CD4-positive, alpha-beta T cell treated with Interferon alpha-2 for 1 hour (primary cell): ENCODE measurements around the gene C16orf74.

Experiments
- DNase-seq, 2 donors: peaks; one replicate each; pipeline ENCODE4 v3.0.0-alpha.2; 2020 to 2022

C16orf74 gene

DNA sequence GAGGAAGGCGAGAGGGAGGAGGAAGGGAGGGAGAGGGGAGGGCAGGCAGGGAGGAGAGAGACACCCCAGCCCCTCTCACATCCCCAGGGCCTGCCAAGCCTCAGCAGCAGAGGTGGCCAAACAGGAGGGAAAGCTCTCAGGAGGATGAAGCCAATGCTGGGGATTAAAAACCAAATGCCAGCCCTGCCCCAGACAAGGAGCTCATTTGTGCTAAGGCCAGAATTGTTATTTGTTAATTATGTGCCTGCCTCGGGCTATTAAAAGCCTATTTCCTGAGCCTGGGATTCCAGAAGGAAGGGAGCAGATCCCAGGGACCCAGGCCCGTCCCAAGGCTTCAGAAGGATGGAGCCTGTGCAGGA, 34.2 kb downstream of the C16orf74 start:
- no peak for DNase-seq

DNA sequence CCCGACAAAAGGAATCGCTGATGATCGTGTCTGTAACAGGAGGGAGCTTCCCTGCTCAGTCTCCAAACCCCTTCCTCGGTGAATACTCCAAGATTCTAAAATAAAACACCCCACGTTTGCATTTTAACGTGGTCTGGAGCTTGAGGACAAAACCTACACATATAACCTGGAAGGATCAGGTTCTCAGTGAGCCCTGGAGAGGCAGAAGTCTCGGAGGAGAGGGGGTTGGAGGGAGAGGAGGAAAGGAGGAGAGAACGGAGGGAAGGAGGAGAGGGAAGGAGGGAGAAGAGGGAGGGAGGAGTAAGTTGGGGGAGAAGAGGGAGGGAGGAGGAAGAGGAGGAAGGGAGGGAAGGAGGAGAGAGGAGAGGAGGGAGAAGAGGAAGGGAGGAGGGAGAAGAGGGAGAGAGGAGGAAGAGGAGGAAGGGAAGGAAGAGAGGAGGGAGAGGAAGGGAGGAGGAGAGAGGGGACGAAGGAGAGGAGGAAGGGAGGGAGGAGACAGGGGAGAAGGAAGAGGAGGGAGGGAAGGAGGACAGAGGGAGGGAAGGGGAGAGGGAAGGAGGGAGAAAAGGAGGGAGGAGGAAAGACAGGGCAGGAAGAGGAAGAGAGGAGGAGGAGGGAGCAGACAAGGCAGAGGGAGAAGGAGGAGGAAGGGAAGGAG, 34.7 kb downstream of the C16orf74 start:
- no peak for DNase-seq

DNA sequence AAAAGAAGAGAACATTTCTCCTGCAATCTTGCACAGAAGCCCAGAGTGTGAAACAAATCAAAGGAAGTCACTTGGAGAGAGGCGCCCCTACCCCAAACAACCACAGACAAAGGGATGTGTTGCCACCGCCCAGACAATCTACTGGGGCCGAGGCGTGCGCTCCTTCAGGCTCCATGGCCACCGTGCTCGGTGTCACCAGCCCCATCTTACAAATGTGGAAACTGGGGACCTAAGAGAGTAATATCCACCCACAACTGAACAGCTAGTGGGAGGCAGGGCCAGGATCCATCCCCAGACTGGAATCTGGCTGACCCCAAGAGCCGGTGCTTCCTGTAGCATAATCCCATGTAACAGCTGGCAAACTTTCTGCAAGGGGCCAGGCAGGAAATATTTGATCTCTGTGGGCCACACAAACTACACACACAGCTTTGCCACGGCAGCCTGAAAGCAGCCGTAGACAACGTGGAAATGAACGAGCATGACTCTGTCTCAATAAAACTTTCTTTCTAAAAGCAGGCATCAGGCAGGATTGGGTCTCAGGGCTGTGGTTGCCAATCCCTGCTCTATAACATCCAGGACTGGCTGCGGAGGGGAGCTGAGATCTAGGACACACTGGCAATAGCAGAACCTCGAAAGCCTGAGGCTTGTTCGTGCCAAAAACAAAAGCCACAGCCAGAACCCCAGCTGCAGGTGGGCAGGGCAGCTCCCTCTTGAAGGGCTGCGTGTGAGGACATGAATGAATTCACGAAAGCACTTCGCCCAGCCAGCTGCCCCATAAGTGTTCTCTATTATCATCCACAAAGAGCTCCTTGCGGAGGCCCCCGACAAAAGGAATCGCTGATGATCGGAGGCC, 35.5 kb downstream of the C16orf74 start:
- no peak for DNase-seq

DNA sequence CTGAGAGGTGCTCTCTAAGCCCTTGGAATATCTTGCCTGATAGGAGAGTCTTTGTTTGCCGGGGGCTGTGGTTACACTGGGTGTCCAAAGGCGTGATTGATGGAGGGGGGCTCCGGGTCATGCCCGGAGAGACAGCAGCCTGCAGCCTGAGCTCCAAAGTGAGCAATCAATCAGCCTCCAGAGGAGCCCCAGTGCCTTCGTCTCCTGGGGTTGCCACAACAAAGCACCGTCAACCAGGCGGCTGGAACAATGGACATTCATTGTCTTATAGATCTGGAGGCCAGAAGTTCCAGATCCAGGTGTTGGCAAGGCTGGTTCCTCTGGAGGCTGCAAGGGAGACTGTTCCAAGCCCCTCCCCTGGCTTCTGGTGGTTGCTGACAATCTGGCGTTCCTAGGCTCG, 38.1 kb downstream of the C16orf74 start:
- no peak for DNase-seq

DNA sequence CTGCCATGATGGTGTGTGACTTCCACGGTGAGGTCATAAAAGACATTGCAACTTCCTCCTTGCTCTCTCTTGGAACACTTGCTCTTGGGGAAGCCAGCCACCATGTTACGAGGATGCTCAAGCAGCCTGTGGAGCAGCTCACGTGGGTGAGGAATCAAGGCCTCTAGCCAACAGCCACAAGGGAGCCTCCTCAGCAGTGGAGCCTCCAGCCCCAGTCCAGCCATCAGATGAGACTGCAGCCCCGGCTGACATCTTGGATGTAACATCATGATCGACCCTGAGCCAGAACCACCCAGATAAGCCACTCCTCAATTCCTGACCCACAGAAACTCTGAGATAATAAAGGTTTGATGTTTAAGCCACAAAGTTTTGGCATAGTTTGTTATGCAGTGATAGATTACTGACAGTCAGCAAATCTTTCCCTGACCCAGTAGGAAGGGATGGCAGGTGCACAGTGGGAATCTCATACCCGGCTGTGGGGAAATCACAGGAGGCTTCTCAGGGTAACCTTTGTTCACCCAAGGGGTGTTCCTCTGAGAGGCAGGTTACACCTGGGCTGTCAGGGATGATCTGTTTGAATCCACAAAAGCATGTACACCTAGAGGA, 38.8 kb downstream of the C16orf74 start:
- DNase-seq = no peak

DNA sequence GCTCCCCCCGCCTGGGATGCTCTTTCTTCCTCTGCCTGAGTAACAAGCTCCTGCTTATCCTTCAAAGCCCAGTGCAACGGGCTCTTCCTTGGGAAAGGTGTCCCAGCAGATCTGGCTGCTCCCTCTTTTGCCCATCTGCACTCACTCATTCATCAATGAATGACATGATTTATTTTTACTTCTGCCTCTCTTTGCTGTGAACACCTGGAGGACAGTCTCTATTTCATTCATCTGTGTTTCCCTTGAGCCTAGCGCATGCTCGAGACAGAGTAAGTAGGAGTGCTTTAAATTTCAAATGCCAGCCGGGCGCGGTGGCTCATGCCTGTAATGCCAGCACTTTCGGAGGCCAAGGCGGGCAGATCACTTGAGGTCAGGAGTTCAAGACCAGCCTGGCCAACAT, 40.2 kb downstream of the C16orf74 start:
- no peak for DNase-seq

DNA sequence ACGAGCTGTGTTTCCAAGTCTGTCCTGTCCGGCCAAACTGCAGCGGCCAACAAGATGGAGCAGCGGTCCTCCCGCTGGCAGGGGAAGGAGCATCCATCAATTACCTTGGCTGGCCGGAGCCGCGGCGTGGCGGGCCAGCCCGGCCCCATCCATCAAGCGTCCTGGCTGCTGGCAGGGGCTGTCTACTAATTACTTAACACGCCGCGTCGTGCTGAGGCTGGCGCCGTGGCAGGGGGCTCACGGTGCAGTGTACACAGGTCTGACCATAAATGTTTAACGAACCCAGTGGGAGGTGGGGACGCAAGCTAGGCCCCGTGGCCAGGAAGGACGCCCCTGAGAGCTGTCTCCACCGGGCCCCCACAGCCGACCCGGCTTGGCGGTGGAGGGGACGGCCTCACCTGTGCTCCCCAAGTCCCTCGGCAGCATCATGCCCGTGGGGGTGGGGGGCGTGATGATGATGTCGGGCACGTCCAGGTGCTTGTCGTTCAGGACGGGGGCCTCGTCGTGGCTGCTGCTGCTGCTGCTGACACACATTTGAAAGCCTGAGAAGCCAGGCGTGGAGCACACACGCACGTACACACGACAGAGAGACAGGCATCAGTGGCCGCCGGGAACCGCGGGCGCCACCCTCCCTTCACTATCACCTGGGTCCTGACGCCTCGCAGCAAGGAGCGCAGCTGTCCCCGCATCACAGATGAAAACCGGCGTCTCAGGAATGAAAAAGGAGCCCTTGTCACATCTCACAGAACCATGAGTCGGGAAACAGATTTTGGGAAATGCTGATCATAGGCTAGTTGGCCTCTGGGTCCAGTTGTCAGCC, 40.9 kb downstream of the C16orf74 start:
- no peak for DNase-seq

DNA sequence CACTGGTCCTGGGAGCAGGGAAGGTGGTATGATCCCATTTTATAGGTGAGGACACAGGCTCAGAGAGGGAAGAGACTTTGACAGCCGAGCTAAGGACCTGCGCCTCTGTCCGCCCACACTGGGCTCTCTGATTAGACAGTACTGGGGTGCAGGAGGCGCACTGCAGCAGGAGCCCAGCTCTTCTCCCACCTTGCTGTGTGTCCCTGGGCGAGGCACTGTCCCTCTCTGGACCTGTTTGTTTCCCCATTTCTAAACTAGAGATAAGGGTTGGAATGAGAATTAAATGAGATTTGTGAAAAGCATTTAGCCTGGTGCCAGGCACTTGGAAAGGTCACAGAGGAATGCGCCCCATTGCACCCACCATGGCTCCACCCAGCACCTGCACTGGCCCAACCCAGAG, 42.6 kb downstream of the C16orf74 start:
- DNase-seq = no peak

DNA sequence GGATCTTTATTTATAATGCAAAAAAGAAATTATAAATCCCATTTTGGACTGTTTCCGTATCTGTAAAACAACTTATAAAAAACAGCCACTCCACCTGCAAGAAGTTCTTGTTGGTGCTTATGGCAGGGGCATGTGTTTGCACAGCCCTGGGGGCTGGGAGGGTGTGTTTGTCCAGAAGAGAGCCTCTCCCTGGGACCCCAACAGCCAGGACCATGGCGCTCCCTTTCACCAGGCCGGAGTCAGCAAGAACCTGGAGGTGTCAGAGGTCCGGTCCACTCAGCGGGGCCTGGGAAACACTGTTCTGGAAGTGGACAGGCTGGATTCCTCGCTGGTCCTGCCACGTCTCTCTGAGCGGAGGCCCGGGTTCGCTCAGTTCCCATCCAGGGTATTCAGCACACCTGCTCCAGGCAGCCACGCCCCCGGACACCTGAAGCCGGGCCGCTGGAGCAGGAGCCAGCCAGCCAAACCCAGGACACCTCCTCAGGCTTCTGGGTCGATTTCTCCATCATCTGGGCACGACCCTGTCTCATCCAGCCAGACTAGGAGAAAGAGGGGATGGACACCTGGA, 43.3 kb downstream of the C16orf74 start:
- no peak for DNase-seq

DNA sequence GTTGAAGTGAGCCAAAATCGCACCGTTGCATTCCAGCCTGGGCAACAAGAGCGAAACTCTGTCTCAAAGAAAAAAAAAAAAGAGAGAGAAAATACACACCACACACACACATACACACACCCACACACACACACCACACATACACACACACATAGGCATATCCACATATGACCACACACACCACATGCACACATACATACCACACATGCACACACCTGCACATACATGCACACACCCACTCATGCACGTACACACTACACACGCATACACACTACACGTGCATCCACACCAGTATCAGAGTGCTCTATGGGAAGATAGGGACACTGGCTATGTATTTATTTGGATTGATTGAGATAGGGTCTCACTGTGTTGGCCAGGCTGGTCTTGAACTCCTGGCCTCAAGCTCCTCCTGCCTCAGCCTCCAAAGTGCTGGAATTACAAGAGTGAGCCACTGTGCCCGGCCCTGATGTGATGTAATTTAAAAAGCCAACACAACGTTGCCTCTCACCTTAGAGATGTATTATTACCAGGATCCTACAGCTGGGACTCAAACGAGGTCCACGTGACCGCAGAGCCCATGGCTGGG, 44.4 kb downstream of the C16orf74 start:
- DNase-seq = no peak

DNA sequence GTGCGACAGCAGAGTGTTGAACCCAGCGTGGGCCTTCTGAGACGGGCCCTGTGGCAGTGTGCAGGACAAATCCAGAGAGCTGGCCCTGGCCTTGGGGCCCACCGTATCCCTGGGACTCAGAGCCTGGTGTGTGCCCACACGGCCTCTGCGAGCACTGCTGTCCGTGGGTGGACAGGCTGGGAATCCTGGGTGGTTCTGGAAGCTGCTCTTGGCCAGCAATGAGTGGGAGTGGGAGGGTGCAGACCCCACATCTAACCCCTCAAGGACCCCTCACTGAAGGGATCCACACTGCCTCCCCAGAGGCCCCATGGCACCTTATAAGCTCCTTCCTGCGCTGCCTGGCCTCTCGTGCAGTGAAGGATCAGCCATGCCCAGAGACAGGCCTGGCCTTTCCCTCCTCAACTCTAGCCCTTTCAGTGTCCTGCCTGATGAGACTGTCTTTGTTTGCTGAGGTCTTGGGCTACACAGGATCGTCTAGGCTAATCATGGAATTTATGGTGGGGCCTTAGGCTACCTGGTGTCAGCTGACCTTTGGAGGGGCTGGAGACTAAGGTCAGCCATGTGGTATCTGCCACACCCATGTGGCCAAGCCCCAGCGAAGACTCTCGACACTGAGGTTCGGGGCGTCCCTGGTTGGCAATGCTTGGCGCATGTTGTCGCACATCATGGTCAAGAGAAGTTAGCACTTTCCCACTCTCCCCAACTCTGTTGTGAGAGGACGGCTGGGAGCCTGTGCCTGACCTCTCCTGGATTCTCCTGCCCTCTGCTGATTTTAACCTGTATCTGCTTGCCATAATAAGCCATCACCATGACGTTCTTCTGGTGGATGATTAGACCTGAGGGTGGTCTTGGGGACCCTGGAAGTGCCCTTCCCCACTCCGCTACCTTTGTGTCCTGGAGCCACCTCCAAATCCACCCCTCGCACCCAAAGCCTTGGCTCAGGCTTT, 45.7 kb downstream of the C16orf74 start:
- DNase-seq = no peak

DNA sequence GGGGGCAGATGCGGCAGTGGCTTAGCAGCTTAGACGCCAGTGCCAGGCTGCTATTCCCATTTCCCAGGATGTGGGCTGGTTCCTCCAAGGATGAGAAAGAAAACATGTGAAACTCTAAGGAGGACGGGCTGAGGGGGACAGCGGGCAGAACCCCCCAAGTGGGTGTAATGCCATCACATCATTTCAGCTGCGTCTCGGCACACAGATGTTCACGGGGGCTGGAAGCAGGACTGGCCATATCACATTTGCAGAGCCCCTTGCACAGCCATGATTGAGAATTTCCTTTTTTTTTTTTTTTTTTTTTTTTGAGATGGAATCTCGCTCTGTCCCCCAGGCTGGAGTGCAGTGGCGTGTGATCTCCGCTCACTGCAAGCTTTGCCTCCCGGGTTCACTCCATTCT, 46.9 kb downstream of the C16orf74 start:
- no peak for DNase-seq

DNA sequence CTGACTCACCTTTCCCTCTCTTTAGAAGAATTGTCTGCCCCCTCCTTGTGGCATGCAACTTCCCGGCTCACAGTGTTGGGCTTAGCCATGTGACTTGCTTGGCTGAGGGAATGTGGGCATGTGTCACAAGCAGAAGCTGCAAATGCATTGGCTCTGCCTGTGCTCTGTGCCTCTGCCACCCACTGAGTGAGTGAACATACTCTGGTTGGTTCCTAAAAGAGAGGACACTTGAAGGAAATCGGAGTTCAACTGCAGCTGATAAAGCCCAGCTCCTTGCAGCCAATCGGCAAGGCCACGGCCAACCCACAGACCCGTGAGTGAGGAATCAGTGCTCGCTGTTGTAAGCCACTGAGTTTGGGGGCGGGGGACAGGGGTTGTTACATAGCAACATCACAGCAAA, 51.3 kb downstream of the C16orf74 start:
- DNase-seq = no peak

DNA sequence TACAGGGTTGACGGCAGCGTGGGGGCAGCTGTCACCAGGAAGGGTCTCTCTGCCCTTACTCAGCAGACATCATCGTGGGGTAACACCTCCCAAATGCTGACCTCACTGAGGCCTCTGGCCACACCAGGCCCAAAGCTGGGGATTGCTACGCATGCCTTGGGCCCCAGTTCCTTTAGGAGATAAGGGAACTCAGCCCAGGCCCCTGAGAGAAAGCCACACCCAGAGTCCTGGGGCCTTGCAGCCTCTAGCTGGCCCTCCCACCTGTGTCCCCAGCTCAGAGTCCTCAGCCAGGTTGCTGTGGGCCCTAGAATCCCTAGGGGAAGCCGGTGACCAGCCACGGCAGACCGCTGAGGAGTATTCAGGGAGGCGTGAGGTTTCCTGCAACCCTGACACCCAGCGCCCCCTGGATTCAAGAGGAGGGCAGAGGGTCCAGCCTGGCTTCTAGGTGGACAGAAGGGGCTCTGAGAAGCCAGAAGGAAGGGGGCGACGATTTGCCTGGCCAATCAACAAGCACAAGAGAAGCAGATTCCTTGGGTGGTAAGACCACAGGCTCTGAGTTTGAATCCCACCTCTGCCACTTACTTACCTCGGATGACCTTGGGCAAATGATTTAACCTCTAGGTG, 51.8 kb downstream of the C16orf74 start:
- no peak for DNase-seq

DNA sequence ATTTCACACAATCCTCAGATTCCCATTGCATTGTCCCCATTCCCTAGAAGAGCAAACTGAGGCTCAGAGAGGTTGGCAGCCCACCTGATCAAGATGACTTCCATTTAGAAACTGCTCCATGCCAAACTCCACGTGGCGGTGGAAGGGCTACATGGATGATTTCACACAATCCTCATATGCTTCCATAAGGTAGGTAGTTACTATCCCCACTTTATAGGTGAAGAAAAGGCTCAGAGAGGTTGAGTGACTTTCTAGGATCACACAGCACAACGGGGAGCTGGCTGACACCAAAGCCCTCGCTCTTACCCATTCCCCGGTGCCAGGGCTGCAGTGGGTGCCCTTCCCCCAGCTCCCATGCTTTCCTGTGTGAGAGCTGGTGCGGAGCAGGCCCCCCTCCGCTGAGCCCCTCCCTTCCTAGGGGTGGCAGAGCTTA, 52.4 kb downstream of the C16orf74 start:
- DNase-seq = no peak

DNA sequence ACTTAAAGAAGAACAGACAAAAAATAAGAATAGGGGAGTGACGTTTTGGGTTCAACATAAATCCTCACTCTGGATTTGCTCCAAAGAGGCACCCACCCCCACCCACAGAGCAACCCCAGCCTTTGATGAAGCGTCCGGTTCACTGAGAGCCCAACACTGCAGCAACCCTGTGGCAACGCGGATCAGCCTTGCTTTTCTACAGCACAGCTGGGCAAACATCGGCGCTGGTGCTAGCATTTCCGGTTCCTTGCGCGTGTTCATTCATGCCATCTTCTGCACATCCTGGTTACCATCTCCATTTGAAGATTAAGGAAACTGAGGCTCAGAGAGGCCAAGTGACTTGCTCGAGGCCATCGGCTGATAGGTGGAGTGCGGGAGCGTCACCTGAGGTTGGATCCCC, 53.5 kb downstream of the C16orf74 start:
- no peak for DNase-seq

DNA sequence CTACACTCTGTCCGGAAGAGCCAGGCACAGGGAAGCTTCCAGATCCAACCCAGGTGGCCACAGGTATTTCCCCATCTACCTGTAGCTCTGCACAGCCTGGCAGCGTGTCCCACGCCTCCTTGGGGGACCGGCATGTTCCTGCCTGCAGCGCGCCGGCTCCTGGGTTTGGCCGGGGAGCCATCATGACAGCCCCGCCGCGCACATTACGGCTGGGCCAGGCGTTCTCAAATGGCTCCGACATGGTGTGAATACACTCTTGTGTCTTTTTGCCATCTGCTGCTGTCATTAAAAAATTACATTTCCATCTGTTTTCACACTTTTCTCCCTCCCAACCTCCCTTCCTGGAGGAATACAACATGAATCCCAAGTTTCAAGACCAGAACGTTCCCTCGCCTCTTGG, 54.1 kb downstream of the C16orf74 start:
- no peak for DNase-seq

DNA sequence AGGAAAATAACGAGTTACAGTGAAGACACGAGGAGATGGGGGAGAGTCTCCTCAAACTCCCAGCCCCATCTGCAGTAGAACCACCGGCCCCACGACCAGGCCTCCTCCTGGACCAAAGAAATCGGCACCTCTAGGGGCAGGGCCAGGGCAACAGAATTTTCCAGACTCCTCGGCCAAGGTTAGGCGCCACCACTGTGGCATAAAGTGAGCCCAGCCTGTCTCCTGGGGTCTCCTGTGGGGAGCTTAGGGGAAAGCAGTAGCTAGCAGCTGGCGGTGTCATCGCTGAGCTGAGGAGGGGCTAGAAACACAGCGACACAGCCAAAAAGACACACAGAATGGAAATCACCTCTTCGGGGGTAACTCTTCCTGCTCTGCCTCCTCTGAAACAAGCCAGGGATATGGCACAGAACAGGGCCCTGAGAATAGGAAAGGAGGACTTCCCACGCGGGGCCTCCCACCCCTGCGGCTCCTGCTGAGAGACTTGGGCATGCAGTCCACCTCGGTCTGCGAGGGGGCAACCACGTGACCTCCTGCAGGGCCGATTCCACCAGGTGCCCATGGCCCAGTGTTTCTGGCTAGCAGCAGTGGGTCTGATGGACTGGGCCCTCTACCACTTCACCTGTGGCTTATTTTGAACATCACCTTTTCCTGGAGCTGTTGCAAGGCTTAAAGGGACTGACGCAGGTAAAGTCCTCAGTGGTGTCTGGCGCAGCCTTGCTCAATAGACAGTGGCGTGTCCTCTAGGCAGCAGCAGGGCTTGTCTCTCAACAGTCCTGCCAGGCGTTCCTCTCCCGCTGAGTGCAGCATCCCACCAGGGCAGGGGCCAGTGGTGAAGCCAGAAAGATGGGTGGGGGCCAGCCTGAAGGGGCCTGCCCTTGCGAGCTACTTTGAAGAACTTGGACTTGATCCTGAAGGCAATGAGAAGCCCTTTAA, 55.4 kb downstream of the C16orf74 start:
- DNase-seq = no peak

DNA sequence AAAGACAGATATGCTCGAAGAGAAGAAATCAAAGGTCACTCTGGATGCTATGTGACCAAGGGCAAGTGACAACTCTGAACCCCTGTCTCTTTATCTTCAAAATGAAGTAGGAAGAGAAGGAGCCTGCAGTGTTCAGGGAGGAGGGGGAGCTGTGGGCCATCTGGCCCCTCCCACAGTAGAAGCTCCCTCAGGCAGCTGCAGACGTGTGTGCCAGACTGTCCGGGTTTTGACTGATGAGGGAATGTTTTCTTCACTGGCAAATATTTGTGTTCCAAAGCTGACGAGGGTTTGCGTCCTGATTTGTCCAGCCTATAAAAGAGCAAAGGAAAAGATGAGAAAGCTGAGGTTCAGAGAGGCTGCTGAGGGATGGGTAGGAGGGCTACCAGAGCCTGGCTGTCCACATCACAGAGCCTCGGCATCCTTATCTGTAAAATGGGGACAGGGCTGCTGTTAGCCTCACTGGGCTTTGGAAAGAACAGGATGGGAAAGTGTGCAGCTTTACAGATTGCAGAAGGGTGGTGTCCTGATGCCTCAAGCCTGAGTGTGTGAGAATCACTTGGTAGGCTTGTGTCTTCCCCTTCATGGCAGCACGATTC, 60.3 kb downstream of the C16orf74 start:
- no peak for DNase-seq
